HFF-Myc (cell line): Measurements from ENCODE around the gene KANSL3.

Experiments used
- DNase-seq: peaks from one replicate; pipeline ENCODE4 v3.0.0-alpha.2; 2011; ENCODE audit warnings: low read depth; ENCODE audit errors: extremely low read depth
- H3K4me3 ChIP-seq: replicated peaks from 2 replicates; pipeline ENCODE4 v1.5.1; 2011; ENCODE audit warnings: low read depth, mild to moderate bottlenecking, control low read depth, low read length
- CTCF ChIP-seq: IDR thresholded peaks from 2 replicates; pipeline ENCODE4 v1.5.1; 2012; ENCODE audit warnings: mild to moderate bottlenecking, low read depth, low read length, control low read depth; ENCODE audit errors: missing control alignments

KANSL3 gene

GRCh38 chr2:96546321-96546720 is 91.8 kb downstream of the KANSL3 start:
- no peak for TF ChIP-seq CTCF
- no peak overlapping the region for H3K4me3 ChIP-seq
- no peak for DNase-seq
